Medulla oblongata (tissue), 1 donor: ENCODE measurements around the gene DDX54.

Source experiments
- DNase-seq: peaks from one replicate; pipeline ENCODE4 v3.0.0-alpha.2; 2015; ENCODE audit errors: extremely low spot score

The DDX54 gene

DNA sequence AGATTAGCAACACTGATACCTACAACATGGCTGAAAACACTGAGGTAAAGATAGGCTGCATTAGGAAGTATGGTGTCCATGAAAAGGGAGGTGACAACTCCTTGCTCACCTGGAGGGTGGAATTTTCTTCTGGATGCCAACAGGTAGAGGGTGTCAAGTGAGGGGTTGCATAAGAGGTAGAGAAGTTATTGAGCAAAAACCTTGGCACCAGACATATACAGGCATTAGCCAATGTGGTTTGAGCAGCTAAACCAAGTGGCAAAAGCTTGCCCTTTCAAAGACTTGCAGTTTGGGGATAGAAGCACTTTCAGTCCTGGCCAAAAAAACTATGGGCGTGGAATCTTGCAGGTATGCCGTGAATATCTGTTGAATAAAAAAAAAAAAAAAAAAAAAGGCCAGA lies 4.1 kb upstream of the DDX54 start:
- DNase-seq: no peak

DNA sequence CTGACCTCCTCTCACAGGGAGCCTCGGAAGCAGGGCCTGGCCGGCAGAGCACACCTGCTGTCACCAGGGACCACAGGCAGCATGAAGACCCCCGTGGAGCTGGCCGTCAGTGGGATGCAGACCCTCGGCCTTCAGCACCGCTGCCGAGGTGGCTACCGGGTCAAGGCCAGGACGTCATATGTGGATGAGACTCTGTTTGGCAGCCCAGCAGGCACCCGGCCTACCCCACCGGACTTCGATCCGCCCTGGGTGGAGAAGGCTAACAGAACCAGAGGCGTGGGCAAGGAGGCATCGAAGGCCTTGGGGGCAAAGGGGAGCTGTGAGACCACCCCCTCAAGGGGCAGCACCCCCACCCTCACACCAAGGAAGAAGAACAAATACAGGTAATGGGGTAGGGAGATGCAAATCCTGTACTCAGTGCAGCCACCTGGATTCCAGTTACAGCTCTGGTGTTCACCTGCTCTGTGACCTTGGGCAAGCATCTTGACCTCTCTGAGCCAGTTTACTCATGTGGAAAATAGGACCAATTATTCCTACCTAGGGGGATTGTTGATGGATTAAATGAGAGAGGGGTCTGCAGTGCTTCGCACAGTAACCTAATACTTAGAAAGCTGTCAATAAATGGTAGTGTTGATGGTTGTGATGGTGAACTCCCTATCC lies 1.5 kb upstream of the DDX54 start:
- no peak for DNase-seq

DNA sequence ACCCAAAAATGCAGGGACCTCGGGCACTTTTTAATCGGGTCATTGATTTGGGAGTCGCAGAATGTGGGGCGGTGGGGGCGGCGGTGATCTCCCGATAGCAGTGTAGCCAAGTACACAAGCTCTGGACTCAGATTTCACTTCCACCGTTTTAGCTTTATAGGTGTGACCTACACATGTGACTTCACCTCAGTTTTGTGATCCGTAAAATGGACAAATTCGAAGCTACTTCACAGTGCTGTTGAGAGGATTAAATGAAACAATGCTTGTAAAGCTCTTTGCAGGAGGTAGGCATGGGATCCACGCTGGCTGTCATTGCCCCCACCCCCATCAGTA lies 721 bp upstream of the DDX54 start:
- DNase-seq: no peak

DNA sequence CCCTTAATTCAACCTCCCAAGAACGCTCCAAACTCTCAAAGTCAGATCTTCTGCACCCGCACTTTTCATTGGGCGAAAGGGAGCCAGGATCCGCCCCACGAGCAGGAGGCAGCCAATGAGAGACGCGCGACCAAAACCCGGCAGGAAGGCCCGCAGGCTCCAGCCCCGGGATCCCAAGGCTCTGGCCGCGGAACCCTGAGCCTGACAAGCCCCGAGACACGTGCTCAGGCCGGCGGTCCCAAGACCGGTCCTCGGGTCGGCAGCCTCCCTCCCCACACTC lies 438 bp downstream of the DDX54 start:
- peak; percentile 90 for DNase-seq

DNA sequence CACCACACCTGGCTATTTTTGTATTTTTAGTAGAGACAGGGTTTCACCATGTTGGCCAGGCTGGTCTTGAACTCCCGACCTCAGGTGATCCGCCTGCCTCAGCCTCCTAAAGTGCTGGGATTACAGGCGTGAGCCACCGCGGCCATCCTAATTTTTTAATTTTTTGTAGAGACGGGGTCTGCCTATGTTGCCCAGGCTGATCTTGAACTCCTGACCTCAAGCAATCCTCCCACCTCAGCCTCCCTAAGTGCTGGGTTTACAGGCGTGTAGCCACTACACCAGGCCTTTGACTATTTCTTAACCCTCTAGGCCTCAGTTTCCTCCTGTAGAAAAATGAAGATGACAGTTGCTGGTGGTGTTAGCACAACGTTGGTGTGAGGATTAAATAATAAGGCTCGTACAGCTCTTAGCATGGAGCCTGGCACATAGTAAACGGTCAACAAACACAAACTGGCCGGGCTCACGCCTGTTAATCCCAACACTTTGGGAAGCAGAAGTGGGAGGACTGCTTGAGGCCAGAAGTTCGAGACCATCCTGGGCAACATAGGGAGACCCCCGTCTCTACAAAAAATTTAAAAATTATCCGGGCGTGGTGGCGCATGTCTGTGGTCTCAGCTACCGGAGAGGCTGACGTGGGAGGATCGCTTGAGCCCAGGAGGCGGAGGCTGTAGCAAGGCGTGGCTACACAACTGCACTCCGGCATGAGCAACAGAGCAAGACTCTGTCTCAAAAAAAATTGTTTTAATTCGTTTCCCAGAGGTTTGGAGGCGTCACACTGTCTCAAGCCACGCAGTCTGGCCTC lies 979 bp downstream of the DDX54 start:
- no peak for DNase-seq

DNA sequence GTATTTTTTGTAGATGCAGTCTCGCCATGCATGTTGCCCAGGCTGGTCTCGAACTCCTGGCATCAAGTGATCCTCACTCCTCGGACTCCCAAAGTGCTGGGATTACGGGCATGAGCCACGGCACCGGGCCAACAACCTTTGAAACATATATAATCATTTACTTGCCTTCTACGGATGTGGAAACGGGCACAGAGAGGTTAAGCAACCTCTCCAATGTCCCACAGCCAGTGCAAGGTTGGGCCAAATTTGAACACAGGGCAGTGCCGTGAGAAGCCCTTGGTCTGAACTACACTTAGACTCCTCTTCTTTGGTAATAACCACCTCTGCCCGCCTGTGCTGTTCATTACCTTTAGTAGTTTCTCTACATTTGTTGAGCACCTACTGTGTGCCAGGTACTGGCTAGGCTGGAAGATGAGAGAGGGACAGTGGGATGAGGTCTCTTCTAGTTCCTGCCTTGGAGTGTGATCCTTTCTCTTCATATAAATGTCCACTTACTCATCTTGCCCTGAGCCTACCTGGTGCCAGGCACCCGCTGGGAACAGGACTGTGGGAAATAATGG lies 2.2 kb downstream of the DDX54 start:
- DNase-seq: no peak

DNA sequence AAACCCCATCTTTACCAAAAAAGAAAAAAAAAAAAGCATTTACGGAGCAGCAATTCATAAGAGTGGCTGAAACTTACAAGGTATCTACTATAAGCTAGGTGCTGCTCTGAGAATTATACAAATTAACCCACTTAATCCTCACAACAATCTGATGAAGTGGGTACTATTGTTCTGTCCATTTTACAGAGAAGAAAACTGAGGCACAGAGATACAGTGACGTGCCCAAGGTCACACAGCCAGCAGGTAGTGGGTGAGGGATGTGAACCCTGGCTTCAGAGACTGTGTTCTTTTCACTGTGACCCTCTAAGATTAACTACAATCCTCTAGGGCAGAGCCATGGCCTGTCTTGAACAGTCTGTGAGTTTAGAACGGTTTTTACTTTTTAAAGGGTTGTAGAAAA lies 3.3 kb downstream of the DDX54 start:
- no peak for DNase-seq

DNA sequence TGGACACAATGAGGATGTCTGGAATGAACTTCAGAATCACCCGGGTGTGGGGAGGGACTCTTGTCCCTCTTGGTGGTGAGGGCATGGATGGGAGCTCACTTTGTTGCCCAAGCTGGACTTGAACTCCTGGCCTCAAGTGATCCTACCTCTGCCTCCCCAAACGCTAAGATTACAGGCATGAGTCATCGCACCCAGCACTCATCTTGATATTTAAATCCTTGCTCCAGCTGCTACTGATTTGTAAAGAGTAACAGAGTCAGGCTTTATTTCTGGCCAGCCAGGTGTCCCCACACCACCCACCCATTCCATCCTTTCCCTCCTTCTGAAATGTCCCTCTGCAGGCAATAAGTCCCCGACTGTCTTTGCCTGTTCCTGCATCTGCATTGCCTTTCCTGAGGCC lies 4.9 kb downstream of the DDX54 start:
- no peak for DNase-seq

DNA sequence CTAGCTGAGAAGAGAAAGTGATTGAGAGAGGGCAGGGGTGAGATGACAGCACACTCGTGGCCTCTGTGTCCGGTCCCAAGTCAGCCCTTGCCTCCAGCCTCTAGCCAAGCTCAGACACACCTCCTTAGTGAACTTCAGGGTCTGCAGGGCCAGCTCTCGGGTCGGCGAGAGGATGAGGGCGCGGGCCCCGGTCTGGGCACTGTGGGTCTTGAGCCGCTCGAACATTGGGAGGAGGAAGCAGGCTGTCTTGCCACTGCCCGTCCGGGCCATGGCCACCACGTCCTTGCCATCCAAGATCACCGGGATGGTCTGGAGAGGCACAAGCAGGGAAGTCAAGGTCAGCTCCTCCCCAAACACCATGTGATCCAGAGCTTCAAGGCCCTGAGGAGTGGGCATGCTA lies 6.3 kb downstream of the DDX54 start:
- no peak for DNase-seq

DNA sequence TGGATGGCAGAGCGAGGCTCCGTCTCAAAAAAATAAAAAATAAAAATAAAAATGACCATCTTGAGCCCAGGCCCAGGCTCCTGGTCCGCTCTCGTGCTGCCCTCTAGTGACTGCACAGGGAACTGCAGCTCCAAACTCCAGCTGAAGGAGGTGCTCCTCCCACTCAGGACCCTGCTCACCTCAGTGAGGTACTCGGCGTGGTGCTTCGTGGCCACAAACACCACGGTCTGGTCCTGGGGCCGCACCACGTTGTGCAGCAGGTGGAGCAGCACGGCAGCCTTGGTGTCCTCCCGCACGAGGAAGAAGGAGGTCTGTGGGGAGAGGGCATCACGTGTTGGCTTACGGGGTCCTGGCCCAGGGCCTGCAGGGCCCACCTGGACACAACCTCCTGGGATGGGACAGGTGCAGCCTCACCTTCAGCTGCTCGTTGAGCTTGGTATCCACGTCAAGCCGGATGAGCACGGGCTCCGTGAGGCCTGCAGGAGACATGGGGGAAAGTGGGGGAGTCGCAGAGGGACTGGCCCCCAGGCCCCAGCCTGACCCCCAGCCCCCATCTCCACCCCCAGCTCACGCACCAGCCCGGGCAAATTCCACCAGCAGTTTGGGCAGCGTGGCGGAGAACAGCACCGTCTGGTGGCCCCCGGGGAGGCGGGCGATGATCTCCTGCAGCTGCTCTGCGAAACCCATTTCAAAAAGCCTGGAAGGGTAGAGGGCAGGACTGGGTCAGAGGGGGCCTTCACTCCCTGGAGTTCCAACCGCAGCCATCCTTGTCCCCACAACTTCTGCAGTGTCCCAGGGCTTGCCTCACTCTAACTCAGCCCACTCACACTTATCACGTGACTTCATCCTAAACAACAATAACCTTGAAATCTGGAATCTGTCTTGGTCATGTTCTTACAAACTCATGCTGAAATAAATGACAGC lies 10.6 kb downstream of the DDX54 start:
- DNase-seq: peak; percentile 66

DNA sequence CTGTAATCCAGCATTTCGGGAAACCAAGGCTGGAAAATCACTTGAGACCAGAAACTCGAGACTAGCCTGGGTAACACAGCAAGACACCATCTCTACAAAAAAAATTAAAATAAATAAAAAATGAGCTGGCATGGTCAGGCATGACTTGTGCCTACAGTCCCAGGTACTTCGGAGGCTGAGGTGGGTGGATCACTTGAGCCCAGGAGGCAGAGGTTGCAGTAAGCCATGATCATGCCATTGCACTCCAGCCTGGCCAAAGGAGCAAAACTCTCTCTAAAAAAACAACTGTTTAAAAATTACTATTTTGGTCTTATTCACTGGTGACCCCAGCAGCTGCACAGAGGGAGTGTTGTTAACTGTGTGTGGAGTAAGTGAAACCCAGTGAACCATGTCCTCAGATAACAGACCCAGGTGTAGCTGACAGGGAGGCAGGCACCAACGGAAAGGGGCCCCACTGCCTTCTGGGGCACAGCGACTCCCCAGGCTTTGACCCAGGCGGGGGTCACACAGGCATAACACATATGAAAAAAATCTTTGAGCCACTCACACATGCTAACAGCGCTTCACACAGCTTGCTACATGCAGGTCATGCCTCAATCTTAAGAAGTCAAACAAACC lies 12.1 kb downstream of the DDX54 start:
- DNase-seq: no peak

DNA sequence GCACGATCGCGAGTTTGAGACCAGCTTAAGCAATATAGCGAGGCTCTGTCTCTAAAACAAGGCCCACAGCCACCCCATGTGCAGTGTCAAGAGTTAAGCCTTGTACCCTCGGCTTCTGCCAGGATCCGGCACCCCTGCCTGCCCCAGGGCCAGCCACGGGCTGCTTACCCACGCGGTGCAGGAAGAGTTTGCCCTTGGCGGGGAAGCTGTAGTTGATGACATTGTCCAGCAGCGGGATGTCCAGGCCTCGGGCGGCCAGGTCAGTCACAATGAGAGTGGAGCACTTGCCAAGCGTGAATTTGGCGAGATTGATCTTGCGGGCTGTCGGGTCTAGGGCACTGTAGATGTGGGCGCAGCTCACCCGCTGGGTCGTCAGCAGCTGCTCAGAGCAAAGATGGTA lies 13.1 kb downstream of the DDX54 start:
- no peak for DNase-seq

DNA sequence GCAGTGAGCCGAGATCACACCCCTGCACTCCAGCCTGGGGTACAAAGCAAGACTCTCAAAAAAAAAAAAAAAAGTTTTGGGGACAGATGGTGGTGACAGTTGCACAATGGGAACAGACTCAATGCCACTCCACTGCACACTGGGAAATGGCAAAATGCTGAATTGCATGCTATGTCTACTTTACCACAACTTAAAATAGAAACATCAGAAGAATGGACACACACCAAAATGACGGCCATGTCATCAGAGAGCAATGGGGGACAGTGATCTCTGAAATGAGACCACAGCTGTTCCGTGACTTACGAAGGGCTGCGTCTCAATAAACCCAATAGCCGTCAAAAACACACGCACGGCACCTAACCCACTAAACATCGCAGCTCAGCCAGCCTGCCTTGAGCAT lies 13.7 kb downstream of the DDX54 start:
- DNase-seq: no peak

DNA sequence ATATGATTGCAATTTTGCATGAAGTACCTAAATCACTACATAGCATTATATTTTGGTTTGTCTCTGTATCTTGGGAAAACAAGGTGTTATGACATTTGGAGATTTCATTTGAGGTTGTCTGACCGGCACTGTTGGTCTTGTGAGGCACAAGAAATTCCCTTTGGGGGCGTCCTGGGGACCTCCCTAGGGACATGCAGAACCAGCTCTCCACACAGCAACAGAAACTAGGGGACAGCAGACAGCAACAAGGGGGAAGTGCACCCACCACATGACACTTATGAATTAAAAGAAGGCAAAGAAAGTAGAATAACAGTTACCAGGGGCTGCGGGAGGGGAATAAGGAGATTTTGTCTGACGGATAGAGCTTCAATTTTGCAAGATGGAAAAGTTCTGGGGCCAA lies 14.4 kb downstream of the DDX54 start:
- no peak for DNase-seq

DNA sequence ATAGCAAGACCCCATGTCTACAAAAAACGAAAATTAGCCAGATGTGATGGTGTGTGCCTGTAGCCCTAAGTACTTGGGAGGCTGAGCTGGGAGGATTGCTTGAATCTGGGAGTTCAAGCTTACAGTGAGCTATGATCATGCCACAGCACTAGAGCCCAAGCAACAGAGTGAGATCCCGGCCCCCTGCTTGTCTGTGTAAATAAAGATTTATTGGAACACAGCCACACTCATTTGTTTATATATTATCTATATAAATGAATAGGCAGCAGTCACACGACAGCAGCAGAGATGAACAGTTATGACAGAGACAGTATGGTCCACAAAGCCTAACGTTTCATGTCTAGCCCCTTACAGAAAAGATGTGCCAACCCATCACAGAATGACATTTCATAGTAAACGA lies 14.8 kb downstream of the DDX54 start:
- DNase-seq: no peak

DNA sequence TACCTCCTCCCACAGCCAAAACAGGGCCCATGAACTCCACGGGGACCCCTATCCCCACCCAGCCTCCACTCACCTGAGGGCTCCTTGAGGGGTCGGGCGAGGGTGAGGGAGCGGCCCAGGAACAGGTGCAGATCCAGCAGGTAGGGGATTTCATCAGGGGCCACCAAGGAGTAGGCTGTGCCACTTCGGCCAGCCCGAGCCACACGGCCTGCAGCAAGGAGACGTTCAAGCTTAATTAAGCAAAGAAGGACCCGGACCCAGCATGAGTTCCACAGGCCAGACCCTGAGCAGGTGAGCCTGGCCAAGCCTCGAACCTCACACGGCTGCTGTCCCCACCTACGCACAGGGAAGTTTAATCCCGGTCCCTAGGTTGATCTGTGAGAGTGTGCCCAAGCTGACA lies 15.6 kb downstream of the DDX54 start:
- no peak for DNase-seq

DNA sequence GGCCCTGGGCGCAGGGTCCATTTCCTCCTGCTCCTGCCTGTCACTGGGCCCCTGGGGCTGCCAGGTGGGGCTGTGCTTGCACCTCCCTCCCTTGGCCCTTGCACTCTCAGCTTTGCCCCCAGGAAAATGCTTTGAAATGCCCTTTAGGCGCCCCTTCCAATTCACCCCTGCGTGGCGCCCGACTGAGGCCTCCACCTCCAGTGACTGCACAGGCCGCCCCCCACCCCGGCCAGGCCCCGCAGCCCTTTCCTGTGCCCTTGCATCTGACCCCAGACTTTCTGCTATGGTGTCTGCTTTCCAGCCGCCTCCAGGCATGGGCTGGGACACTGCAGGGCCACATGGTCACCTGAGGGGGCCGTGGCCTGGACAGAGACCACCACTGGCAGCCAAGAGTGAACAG lies 17.4 kb downstream of the DDX54 start:
- no peak for DNase-seq

DNA sequence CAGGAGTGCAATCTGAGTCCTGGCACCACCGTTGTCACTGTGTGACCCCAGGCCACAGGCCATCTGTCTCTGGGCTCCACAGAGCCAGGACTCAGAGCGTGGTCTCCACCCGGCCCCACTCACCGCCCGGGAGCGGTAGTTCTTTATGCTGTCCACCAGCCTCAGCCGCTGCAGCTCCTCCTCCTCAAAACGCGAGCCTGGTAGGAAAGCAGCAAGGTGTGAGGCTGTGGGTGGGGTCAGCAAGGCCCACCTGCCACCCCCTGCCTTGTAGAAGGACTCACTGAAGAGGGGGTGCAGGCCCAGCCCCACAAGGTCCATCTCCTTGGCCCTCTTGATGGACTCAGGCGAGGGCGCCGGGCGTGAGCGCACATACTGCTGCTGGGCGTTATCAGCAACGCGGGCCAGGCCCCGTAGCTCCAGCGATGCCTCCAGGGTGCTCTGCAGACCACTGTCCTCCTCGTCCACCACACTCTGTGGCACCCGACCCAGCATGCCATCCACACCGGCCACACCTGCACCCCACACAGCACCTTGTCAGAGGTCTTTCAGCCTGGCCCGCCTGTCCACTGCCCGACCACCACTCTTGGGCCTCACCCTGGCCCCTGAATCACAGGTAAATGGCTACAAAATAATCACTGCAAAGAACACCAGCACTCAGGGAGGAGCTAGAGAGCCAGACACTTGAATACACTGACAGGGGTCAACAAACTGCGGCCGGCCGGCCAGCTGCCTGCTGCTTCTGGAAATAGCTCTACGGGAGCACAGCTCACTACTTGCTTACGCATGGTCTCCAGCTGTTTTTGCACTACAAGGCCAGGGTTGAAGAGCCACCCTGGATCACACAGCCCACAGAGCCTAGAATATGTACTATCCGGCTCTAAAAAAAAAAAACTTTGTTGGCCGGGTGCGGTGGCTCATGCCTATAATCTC lies 19.5 kb downstream of the DDX54 start:
- no peak for DNase-seq

DNA sequence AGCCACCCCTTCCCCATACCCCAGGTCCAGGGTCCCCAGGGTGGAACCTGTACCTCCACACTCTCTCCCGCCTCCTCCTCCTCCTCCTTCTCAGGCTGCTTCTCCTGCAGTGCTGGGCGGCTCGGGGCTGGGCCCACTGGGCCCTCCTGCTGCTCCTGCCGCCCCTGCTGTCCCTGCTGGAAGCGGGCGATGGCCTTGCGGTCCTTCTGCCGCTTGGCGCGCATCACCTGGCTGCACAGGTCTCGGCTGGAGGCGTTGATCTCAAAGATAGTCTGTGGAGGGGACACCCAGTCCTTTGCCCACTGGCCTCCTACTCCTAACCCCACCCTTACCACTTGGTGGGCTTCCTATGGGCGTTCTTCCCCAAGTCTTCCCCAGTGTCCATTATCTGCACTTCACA lies 21.3 kb downstream of the DDX54 start:
- DNase-seq: no peak

DNA sequence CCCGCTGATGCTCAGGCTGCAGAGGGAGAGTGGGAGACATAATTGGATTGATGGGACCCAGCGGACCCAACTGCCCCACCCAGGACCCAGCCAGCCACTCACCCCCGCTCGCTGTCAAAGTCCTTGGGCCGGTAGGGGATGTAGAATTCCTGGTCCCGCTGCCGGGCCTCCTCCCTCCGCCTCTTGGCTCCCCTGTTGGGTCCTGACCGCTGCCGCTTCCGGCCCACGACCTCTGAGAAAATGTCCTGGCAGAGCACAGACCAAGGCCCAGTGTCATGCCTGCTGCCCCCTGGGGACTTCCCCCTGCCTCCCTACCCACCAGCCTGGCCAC lies 22.3 kb downstream of the DDX54 start:
- no peak for DNase-seq
